WERI-Rb-1 (cell line): ENCODE measurements around the gene RTTN.
"Not testable (repeated sequence)": the region's sequence is repeated elsewhere in the genome, so short reads cannot be mapped to it uniquely, and the experiment has no call there.

Source experiments
- DNase-seq: peaks from one replicate; pipeline ENCODE4 v3.0.0-alpha.2; 2020
- H3K27ac ChIP-seq: fragments of 250-450 bp; sonication (Bioruptor Pico); 2 replicates; pipeline ENCODE4 v1.5.1; 2020; ENCODE audit warnings: mild to moderate bottlenecking, moderate library complexity
- H3K27me3 ChIP-seq: fragments of 250-450 bp; sonication (Bioruptor Pico); 2 replicates; pipeline ENCODE4 v1.5.1; 2021; ENCODE audit warnings: mild to moderate bottlenecking, low read depth, moderate library complexity; ENCODE audit not compliant: insufficient read depth, severe bottlenecking
- H3K36me3 ChIP-seq: fragments of 250-450 bp; sonication (Bioruptor Pico); 2 replicates; pipeline ENCODE4 v1.5.1; 2020; ENCODE audit warnings: mild to moderate bottlenecking, moderate library complexity
- H3K4me3 ChIP-seq: 2 replicates; pipeline ENCODE4 v1.5.1; 2011; ENCODE audit warnings: low read depth, mild to moderate bottlenecking, control low read depth, low read length
- H3K9me3 ChIP-seq: fragments of 250-450 bp; sonication (Bioruptor Pico); 2 replicates; pipeline ENCODE4 v1.5.1; 2021; ENCODE audit warnings: mild to moderate bottlenecking, moderate library complexity; ENCODE audit not compliant: severe bottlenecking
- TF ChIP-seq, protein P1 (sequence below): IDR thresholded peaks from 2 replicates; pipeline ENCODE4 v1.5.1; 2011; ENCODE audit warnings: low read depth, mild to moderate bottlenecking, control low read depth, inconsistent platforms, low read length

The RTTN gene

DNA sequence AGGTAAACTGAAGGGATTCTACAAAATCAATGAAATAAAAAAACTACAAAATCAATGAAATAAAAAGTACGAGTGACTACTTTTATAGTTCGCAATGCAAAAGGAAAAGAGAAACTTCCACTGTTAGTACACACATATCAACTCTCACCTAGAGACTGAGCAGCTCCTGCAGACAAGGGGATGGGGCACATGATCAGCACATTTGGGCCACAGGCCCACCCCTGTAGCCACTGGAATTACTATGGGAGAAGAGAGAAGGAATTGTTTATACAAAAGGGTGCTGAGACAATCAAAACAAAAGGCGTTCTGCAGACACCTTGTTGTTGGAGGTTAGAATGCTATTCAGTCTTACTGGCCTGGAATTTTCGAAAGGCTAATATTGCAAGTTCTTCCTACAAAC is 223.1 kb downstream of the RTTN start:
- DNase-seq, result no peak
- Histone ChIP-seq H3K27me3 (no peaks in the 10 kb centered on the region), H3K9me3 (no peaks in the 10 kb centered on the region), H3K27ac (no peak overlapping the region), H3K4me3 (no peak overlapping the region), H3K36me3 (no peaks in the 10 kb centered on the region)
- TF ChIP-seq, protein P1, sequence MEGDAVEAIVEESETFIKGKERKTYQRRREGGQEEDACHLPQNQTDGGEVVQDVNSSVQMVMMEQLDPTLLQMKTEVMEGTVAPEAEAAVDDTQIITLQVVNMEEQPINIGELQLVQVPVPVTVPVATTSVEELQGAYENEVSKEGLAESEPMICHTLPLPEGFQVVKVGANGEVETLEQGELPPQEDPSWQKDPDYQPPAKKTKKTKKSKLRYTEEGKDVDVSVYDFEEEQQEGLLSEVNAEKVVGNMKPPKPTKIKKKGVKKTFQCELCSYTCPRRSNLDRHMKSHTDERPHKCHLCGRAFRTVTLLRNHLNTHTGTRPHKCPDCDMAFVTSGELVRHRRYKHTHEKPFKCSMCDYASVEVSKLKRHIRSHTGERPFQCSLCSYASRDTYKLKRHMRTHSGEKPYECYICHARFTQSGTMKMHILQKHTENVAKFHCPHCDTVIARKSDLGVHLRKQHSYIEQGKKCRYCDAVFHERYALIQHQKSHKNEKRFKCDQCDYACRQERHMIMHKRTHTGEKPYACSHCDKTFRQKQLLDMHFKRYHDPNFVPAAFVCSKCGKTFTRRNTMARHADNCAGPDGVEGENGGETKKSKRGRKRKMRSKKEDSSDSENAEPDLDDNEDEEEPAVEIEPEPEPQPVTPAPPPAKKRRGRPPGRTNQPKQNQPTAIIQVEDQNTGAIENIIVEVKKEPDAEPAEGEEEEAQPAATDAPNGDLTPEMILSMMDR, result no peak

GRCh38 chr18:69981948-69982347 is 223.5 kb downstream of the RTTN start:
- H3K9me3 ChIP-seq, result no peaks in the 10 kb centered on the region
- TF ChIP-seq, protein P1, result no peak
- H3K27me3 ChIP-seq, result no peaks in the 10 kb centered on the region
- no peak overlapping the region for H3K27ac ChIP-seq
- no peaks in the 10 kb centered on the region for H3K36me3 ChIP-seq
- H3K4me3 ChIP-seq, result no peak overlapping the region
- DNase-seq, result no peak

DNA sequence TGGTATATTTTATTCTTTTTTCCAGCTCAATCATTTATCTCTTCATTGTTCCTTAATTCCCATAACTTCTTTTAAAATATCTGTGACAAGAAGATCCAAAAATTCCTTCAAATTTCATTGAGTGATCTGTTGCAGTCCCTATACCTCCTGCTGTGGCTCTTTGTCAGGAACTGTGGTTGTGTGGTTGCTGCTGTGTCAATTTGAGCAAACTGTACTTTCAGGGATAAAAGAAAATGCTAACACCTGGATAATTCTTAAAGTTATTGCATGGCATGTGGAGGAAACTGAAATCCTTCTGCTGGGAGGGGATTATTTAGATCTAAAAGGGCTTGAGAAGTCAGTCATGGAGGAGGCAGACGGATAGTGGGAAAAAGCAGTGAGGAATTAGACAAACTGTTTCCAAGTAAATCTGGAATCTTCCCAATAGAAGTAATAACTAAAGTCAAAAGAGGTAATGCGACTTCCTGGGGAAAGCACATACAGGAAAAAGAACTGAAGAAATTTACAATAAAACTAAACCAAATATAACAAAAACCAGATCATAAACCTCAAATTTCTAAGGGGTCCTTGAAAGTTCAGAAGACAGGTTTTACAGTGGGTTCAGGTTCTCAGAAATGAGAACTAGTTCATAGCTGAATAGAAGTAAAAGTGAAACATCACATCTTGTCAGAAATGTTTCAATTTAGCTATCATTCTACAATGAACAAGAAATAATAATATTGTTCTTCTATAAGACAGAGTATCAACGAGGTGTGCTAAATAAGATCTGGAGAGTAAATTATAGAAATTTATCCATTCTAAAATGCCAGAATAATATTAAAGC is 224.3 kb downstream of the RTTN start:
- H3K4me3 ChIP-seq, result no peak overlapping the region
- no peaks in the 10 kb centered on the region for H3K9me3 ChIP-seq
- H3K27ac ChIP-seq, result no peak overlapping the region
- H3K36me3 ChIP-seq, result no peaks in the 10 kb centered on the region
- H3K27me3 ChIP-seq, result no peaks in the 10 kb centered on the region
- DNase-seq, result no peak
- TF ChIP-seq, protein P1, result no peak

GRCh38 chr18:69980509-69980908 is 225.0 kb downstream of the RTTN start:
- no peaks in the 10 kb centered on the region for H3K27me3 ChIP-seq
- no peaks in the 10 kb centered on the region for H3K36me3 ChIP-seq
- H3K4me3 ChIP-seq, result no peak overlapping the region
- H3K27ac ChIP-seq, result no peak overlapping the region
- DNase-seq, result no peak
- H3K9me3 ChIP-seq, result no peaks in the 10 kb centered on the region
- TF ChIP-seq, protein P1, result no peak

DNA sequence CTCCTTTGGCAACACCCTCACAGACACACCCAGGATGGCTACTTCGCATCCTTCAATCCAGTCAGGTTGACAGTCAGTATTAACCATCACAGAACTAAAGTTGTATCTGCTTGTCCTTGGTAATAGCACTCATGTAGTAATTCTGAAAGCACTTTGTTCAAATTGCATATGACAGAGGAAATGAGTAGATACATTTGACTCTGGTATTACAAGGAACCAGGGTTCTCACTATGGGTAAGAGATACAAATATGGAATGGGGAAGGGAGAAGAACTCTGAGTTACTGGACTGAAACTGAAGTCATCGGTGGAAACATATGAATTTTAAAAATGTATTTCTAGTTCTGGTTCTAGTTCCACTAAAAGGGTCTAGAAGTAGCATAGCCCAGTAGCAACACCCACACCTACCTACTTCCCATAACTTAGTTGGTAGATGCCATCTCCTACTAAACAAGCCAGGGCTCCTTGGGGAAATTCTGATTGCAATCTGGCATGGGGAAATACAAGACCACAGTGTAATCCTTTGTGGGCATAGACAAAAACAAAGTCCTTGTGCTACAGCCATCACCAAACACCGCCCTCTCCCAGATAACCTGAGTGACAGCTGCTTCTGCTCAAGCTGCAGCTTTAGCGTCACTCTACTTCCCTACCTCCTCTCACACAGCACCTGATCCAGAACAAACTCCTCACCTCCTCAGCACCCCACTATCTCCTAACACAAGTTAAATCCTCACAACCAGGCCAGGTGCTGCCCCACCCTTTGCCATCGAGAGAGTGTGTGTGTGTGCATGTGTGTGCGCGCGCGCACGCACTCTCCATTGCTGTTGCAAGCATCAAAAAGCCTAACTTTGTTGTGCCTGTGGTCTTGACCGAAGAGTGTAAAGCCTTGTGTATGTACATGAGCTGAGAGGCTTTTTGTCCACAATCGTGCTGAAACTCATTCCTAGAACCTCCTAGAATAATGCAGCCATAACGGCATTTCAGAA is 226.5 kb downstream of the RTTN start:
- Histone ChIP-seq H3K27me3 (no peaks in the 10 kb centered on the region), H3K27ac (no peak overlapping the region), H3K4me3 (no peak overlapping the region), H3K9me3 (no peaks in the 10 kb centered on the region), H3K36me3 (no peaks in the 10 kb centered on the region)
- TF ChIP-seq, protein P1, result no peak
- DNase-seq, result no peak

GRCh38 chr18:69975294-69975693 is 230.2 kb downstream of the RTTN start:
- DNase-seq, H3K9me3 ChIP-seq: not testable (repeated sequence)

More at GRCh38 chr18:69975294-69975693, 230.2 kb downstream of the RTTN start:
- not testable (repeated sequence) for H3K27me3 ChIP-seq, H3K27ac ChIP-seq, H3K4me3 ChIP-seq, H3K36me3 ChIP-seq
